GM21717 (cell line): Measurements from ENCODE around the gene BEND3.
A peak's percentile ranks its signal among the peaks of the same experiment; 100 is the strongest.
"Not testable (repeated sequence)": the region's sequence is repeated elsewhere in the genome, so short reads cannot be mapped to it uniquely, and the experiment has no call there.

Experiments used
- ATAC-seq: cut with Tn5 transposase; IDR thresholded peaks from one replicate; pipeline ENCODE4 v1.9.1; 2021; ENCODE audit warnings: mild to moderate bottlenecking, moderate library complexity; ENCODE audit not compliant: unreplicated experiment

The BEND3 gene

GRCh38 chr6:107114926-107115694 lies at the start of gene BEND3:
Gene BEND3, minus strand, starts transcription at chr6:107115515. Its CDS starts 16,230 bp downstream, at chr6:107099285.
- ATAC-seq, result peak; percentile 17

GRCh38 chr6:107164299-107164698 lies 49.0 kb upstream of the BEND3 start:
- not testable (repeated sequence) for ATAC-seq

- no peak for ATAC-seq
These were observed 46.2 kb upstream of the BEND3 start for GRCh38 chr6:107161521-107161920.

DNA sequence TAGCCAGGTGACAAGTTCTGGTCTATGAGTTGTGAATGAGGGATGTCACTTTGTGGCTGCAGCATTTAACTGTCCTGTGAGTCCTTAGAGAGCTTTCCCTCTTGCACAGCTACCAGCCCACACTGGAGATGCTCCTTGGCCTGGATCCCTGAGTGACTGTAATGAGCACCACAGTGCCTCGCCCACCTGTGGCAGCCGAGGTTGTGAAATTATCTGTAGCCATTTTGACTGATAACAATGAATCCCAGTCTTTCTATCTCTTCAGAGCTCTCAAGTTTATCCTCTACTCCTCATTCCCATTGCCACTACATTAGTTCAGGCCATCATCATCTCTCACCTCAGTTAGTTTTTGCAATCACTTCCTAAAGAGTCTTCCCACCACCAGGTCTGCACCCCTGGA lies 41.3 kb upstream of the BEND3 start:
- no peak for ATAC-seq

- no peak for ATAC-seq
These were observed 39.5 kb upstream of the BEND3 start for GRCh38 chr6:107154801-107155160.

- ATAC-seq, result no peak
These were observed 39.0 kb upstream of the BEND3 start for GRCh38 chr6:107154131-107154800.

DNA sequence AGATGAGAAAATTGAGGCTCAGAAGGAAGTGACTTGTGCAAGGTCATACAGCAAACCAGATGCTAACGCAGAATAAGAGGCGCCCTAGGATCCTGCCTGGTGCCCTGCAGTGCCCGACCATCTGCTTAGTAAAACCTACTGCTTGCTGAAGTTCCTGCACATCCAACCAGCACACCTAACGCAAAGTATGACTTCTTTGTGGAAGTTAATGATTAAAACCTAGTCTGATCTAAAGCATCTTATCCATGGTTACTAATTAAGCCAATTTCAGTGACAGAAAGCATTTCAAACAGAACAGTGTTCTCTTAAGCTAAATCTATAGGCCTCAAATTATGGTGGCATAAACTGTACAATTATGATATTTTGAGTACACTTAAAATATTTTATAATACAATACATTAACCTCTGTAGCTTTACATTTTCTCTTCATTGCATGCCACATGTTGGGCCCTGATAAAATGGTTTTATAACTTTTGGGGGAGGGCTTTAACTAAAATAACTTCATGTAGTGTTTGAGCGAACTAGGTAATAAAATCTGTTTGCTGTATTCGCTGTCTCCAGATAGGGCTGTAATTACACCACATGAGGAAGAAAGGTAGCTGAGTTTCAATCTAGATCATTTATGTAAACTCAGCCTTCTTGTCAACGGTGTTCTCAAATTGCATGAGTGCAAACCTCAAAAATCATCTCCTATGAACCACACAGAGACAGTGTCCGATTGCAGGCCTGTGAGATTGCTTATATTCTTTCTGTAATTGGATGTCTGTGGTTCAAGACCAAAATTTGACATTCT lies 37.5 kb upstream of the BEND3 start:
- ATAC-seq, result no peak

DNA sequence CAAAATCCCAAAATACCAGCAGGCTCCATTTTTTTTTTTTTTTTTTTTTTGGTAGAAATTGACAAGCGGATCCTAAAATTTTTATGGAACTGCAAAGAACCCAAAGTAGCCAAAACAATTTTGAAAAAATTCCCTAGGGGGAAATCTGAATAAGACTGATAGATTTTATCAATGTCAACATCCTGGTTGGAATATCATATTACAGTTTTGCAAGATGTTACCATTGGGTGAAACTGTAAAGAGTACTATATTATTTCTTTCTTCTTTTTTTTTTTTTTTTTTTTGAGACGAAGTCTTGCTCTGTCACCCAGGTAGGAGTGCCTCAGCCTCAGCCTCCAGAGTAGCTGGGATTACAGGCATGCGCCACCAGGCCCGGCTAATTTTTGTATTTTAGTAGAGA lies 29.4 kb upstream of the BEND3 start:
- ATAC-seq, result no peak

- ATAC-seq, result no peak
These were observed 28.7 kb upstream of the BEND3 start for GRCh38 chr6:107144014-107144413.

DNA sequence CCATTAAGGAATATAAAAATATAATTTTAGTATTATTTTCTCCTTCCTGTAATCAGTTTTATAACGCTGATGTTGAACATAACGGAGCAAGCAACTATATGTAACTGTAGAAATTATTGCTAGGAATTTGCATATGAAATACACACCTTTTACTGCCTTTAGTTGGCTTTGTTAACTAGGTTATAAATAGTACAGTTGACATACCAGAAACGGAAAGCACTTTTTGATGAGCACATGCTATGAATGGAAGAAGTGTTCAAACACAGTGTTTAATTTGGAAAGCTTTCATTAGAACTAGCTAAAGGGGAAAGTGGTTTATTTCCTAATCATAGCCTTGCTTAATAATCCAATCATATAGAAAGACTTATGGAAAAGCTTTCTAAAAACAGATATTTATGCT lies 25.3 kb upstream of the BEND3 start:
- no peak for ATAC-seq

GRCh38 chr6:107136324-107136723 lies 21.0 kb upstream of the BEND3 start:
- not testable (repeated sequence) for ATAC-seq

- not testable (repeated sequence) for ATAC-seq
These were observed 19.8 kb upstream of the BEND3 start for GRCh38 chr6:107135048-107135680.

DNA sequence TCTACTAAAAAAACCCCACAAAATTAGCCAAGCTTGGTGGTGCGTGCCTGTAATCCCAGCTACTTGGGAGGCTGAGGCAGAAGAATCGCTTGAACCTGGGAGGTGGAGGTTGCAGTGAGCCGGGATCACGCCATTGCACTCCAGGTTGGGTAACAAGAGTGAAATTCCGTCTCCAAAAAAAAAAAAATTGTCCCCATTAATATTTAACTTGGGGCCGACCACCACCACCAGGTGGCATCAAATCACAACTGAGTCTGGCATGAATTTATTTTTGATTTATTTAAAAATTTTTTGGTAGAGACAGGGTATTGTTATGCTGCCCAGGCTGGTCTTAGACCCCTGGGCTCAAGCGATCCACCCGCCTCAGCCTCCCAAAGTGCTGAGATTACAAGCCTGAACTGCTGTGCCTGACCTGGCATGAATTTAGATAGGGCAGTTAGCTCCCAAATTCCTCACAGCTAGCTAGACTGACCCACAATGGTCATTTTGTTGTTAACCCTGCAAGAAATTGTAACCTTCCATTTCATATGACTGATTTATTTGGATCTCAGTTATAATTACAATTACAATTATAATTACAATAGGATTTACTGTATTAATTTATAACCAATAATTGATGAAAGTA lies 17.1 kb upstream of the BEND3 start:
- no peak for ATAC-seq

- ATAC-seq, result no peak
These were observed 14.1 kb upstream of the BEND3 start for GRCh38 chr6:107129370-107129925.

- ATAC-seq, result no peak
These were observed 13.3 kb upstream of the BEND3 start for GRCh38 chr6:107128577-107128976.

GRCh38 chr6:107128175-107128574 lies 12.9 kb upstream of the BEND3 start:
- no peak for ATAC-seq

DNA sequence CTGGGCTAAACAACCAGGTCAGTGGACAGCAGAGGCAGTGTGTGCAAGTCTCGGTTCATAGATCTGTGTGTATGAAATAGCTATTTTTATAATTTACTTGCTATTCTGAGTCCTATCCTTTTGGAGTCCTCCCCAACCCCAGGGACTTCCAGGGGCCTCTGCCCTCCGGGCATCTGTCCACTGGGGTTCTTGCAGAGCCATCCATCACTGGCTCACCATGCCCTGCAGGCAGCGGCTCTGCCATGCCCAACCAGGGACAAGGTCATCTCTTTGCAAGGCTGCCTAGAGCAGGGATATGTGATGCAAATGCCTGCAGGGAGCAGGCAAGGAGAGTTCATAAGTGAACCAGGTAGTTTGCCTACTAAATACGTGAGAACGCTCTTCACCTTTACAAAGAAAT lies 10.5 kb upstream of the BEND3 start:
- ATAC-seq, result no peak

DNA sequence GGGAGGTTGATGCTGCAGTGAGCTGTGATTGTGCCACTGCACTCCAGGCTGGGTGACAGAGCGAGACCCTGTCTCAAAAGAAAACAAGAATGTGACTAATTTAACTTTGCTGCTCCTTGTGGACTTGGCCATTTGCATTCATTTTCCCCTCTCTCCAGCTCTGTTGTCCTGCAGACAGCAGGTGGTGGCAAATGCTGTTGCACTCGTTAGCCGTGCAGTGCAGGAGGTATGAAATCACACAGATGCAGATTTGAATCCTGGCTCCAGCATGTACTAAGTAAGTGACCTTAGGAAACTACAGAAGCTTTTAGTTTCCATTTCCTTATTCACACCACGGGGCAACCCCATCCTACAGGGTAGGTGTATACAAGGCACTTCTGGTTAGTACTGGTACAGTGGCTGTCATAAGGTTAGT lies 9.6 kb upstream of the BEND3 start:
- peak; percentile 84 for ATAC-seq

GRCh38 chr6:107123501-107123900 lies 8.2 kb upstream of the BEND3 start:
- ATAC-seq, result no peak

GRCh38 chr6:107122748-107123147 lies 7.4 kb upstream of the BEND3 start:
- ATAC-seq, result no peak
